Activated CD8-positive, alpha-beta memory T cell treated with anti-CD3 and anti-CD28 coated beads for 1 hour (primary cell): ENCODE data around the gene RYR3.
"Not testable (repeated sequence)": the region's sequence is repeated elsewhere in the genome, so short reads cannot be mapped to it uniquely, and the experiment has no call there.

ENCODE experiments used
- DNase-seq, 2 donors: peaks; one replicate each; pipeline ENCODE4 v3.0.0-alpha.2; 2020; ENCODE audit warnings: low read depth in 1 of 2; ENCODE audit errors: extremely low read depth in 1 of 2

RYR3 gene

DNA sequence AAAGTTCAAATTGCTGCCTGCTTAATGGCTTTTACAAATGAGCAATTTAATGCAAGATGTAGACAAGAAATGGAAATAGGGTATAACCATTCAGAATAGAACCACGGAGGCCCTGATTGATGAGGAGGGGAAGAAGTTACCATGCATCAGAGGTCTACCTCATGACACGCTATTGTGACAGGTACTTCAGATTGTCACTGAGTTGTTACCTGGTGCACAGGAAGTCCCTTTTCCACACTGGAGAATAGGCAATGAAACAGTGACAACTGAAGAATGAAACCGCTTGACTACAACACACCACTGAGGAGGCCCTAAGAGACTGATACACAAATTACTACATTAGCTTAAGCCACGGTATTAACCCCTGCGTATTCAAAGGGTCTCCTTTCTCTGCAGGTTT is 251.2 kb downstream of the RYR3 start:
- no peak for DNase-seq

GRCh38 chr15:33565094-33565493 is 254.3 kb downstream of the RYR3 start:
- no peak for DNase-seq

DNA sequence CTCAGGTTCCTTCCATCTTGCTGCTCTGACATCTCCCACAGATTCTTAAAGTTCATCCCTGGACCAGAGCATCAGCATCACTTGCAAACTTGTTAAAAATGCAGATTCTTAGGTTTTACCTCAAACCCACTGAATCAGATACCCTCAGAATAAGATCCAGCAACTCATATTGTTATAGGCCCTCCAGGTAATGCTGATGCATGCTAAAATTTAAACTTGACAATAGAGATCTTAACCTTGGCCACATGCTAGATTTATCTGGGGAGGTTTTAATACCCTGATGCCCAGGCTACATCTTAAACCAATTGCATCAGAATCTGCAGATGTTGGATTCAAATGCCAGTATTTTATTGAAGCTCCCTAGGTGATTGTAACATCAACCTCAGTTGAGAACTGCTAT is 256.9 kb downstream of the RYR3 start:
- no peak for DNase-seq

GRCh38 chr15:33569036-33569435 is 258.3 kb downstream of the RYR3 start:
- no peak for DNase-seq

GRCh38 chr15:33577911-33578310 is 267.1 kb downstream of the RYR3 start:
- DNase-seq, result not testable (repeated sequence)

DNA sequence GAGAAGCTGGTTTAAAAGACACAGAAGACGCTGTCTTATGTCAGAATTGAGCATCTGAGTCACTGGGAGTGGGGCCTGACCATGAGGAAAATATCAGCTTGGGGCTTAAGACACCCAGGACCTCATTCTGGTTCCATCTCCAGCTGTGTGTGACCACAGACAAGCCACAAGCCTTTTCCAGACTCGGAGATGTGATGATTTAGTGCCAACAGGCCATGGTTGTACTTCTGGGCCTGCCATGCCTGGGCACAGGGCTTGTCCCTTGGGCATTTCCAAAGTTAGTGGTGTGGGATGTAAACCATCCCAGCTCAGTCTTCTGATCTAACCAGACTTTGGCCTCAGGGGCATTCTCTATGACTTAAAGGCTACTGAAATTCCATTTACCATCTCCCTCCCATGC is 269.8 kb downstream of the RYR3 start:
- DNase-seq, result no peak

- no peak for DNase-seq
Measured at GRCh38 chr15:33581032-33581431, 270.3 kb downstream of the RYR3 start.

DNA sequence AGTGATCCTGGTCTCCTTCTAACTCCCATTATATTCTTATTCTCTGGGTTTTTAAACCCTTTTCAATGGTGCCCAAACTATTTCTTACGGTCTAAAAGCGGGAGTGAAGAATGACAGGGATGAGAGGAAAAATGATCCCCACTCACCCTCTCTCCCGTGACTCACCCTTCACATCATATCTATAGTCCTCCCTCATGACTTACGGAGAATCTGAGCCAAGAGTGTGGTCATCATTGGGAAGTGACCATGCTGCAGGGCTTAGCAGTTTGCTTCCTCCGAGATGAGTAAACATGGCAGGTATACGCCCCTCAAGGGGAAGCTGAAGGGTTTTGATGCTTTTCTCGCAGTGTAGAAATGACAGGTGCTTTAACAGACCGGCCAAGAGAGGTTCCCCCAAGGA is 274.0 kb downstream of the RYR3 start:
- no peak for DNase-seq

DNA sequence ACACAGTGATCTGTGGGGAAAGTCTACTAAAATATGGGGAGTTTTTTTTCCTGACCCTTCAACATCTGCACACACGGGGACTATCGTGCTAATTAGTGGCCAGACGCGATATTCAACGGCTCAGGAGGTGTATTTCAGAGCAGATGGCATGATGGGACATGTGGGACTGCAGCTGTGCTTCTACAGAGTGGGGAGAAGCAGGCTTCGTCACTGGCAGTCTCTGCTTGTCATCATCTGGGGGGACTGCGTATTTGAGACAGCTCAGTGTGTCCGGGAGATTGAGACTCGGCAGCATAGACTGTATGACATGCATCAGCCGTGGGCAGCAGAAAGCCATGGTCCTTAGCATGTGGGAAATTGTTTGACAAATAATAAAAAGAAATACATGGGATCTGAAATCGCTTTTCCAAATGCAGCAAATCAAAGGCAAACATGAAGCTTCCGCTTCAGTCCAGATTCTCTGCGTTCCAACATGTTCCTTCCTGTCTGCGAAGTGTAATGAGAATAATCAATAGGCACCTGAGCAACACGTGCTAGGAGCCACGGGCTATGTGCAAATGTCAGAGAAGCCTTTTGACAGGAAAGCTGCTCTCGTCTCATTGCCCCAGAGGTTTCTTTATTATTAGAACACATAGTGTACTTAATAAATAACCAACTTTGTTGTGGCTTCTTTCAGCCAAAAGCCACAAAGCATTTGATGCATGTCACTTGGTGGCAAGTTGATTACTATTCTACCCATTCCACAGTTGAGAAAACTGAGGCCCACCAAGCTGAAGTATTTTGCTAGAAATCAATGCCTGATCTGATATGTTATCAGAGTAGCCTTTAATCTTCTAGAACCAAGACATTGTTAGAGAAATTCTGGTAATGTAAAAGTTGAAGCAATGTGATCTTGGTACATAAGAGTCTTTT is 276.3 kb downstream of the RYR3 start:
- no peak for DNase-seq

GRCh38 chr15:33587773-33588172 is 277.0 kb downstream of the RYR3 start:
- no peak for DNase-seq

- DNase-seq, result no peak
Measured at GRCh38 chr15:33592864-33593263, 282.1 kb downstream of the RYR3 start.

DNA sequence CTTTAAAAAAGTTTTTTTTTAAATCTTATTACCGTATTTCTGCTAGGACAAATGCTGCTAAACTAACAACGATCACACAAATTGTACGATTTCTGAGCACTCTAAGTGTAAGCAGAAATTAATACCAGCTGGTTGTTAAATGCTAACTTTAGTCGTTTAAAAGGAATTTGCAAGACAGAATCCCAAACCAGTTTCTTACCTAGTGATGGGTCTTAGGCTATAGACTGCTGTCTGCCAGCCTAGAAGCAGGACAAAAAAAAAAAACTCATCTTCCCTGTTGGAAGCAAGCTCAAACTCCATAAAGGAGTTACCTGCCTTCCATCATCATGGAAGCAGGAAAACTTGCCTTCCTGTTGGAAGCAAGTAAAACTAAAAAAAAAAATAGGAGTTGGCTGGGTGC is 287.6 kb downstream of the RYR3 start:
- not testable (repeated sequence) for DNase-seq

GRCh38 chr15:33600212-33600611 is 289.4 kb downstream of the RYR3 start:
- no peak for DNase-seq

GRCh38 chr15:33601461-33601860 is 290.7 kb downstream of the RYR3 start:
- no peak for DNase-seq

GRCh38 chr15:33608714-33609113 is 297.9 kb downstream of the RYR3 start:
- no peak for DNase-seq

GRCh38 chr15:33612721-33613304 is 302.0 kb downstream of the RYR3 start:
- no peak for DNase-seq

DNA sequence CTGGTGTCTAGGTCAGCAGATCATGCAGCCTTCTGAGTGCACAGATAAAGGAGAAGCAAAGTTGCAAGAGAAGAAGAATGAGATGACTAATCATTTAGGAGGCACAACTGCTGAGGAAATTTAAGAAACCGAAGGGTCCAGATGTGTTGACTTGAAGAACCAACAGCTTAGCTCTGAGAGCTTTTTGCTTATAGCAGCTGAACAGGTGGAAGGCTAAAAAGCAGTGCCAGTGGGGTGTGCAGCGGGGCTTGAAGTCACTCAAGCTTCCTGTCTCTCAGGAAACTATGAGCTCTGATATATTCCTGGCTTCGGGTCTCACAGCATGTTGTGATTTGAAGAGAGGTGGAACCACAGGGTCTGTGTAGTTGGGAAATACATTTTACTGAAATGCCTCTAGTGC is 305.7 kb downstream of the RYR3 start:
- no peak for DNase-seq

GRCh38 chr15:33618350-33618749 is 307.6 kb downstream of the RYR3 start:
- no peak for DNase-seq

DNA sequence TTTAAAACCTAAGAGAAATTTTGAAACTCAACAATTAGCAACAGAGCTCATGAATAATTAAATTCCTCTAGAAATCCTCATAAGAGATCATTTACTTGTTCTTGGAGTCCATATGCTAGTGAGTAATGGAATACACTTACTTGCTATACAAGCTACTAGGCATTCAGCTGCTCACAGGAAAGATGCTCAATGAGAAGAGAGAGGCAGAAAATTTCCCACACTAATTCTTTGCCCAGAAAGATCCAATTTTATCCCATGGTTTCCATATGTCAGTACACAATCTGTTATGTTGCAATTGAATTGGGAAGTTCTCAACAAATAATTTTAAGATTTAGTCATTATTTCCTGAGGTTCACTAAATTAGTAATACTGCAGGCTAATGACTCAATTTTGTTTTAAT is 310.4 kb downstream of the RYR3 start:
- DNase-seq, result no peak

- no peak for DNase-seq
Measured at GRCh38 chr15:33623010-33623409, 312.2 kb downstream of the RYR3 start.

DNA sequence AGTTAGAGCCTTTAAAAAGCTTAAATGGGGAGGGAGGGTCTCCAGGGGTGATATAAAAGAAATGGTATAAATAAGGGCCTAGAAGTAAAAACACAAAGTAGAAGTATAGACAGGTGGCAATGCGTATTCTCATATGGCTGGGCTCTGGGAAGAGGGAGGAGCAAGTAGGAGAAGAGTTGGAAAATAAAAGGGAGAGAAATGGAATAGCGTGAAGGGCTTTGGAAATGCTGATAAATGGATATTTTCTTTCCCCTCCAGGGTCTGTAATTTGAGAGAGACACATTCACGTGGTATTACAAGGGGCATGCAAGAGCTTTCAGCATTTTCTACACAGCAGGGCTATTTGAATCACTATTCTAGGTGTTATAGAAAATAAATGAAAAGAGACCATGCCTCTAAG is 313.7 kb downstream of the RYR3 start:
- no peak for DNase-seq

- no peak for DNase-seq
Measured at GRCh38 chr15:33629647-33630046, 318.9 kb downstream of the RYR3 start.
